Ishikawa (cell line): ENCODE measurements around the gene RXRA.

ENCODE experiments used
- EGR1 ChIP-seq: IDR thresholded peaks from 2 replicates; pipeline ENCODE4 v1.6.1; 2012
- EP300 ChIP-seq: IDR thresholded peaks from 2 replicates; pipeline ENCODE4 v1.6.1; 2012; ENCODE audit warnings: borderline replicate concordance
- RAD21 ChIP-seq: IDR thresholded peaks from 2 replicates; pipeline ENCODE4 v1.6.1; 2012; ENCODE audit warnings: low read depth
- TAF1 ChIP-seq: IDR thresholded peaks from 2 replicates; pipeline ENCODE4 v1.6.1; 2012; ENCODE audit warnings: low read depth, mild to moderate bottlenecking
- TCF12 ChIP-seq: IDR thresholded peaks from 2 replicates; pipeline ENCODE4 v1.6.1; 2012; ENCODE audit warnings: low read depth
- YY1 ChIP-seq: IDR thresholded peaks from 2 replicates; pipeline ENCODE4 v1.6.1; 2012; ENCODE audit warnings: low read depth
- ZBTB7A ChIP-seq: IDR thresholded peaks from 2 replicates; pipeline ENCODE4 v1.6.1; 2012; ENCODE audit warnings: low read depth
- TF ChIP-seq, protein P1 (sequence below): IDR thresholded peaks from 2 replicates; pipeline ENCODE4 v1.6.1; 2012; ENCODE audit warnings: low read depth, mild to moderate bottlenecking
- TF ChIP-seq, protein P2 (sequence below): IDR thresholded peaks from 2 replicates; pipeline ENCODE4 v1.6.1; 2012

DNA sequence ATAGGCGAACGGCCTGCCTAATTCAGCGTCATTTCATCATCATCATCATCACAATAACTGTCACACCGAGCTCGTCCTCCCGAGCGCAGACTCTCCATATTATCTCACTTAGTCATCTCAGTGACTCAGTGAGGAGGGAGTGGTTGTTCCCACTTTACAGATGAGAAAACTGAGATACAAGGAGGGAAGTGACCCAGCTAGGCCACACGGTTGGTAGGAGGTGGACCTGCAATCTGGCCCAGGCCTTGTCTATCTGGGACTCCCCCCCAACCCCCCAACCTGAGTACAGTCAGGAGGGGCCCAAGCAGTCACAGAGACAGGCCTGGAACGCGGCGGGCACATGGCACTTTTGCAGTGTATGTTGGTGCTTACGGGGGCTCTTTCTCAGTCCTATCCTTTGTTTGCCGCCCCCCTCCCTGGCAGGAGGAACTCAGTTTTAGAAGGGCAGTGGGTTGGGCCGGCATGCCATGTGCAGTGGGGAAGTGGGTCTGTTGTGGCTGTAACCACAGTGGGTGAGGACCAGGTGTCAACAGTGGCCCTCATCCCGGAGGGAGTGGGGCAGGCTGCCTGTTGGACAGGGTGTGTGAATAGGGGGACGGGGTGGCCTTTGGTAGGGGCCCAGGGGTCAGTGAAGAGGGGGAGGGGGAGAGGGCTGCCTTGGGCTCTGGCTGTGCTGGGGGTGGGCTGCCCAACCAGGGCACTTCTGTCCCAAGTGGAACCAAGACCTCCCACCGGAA lies 1.7 kb upstream of the RXRA start:
- TF ChIP-seq TCF12 (no peak), RAD21 (no peak), ZBTB7A (no peak; the same call in 1 of the 2 replicates), YY1 (no peak), TAF1 (no peak), EP300 (no peak), EGR1 (no peak)
- TF ChIP-seq, protein P1, sequence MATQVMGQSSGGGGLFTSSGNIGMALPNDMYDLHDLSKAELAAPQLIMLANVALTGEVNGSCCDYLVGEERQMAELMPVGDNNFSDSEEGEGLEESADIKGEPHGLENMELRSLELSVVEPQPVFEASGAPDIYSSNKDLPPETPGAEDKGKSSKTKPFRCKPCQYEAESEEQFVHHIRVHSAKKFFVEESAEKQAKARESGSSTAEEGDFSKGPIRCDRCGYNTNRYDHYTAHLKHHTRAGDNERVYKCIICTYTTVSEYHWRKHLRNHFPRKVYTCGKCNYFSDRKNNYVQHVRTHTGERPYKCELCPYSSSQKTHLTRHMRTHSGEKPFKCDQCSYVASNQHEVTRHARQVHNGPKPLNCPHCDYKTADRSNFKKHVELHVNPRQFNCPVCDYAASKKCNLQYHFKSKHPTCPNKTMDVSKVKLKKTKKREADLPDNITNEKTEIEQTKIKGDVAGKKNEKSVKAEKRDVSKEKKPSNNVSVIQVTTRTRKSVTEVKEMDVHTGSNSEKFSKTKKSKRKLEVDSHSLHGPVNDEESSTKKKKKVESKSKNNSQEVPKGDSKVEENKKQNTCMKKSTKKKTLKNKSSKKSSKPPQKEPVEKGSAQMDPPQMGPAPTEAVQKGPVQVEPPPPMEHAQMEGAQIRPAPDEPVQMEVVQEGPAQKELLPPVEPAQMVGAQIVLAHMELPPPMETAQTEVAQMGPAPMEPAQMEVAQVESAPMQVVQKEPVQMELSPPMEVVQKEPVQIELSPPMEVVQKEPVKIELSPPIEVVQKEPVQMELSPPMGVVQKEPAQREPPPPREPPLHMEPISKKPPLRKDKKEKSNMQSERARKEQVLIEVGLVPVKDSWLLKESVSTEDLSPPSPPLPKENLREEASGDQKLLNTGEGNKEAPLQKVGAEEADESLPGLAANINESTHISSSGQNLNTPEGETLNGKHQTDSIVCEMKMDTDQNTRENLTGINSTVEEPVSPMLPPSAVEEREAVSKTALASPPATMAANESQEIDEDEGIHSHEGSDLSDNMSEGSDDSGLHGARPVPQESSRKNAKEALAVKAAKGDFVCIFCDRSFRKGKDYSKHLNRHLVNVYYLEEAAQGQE, result no peak
- TF ChIP-seq, protein P2, sequence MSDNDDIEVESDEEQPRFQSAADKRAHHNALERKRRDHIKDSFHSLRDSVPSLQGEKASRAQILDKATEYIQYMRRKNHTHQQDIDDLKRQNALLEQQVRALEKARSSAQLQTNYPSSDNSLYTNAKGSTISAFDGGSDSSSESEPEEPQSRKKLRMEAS, result no peak
